DMS153 (cell line): Measurements from ENCODE around the gene PHGDH.
"Not testable (repeated sequence)": the region's sequence is repeated elsewhere in the genome, so short reads cannot be mapped to it uniquely, and the experiment has no call there.

Experiments
- DNase-seq: peaks from one replicate; lab custom pipeline; 2025; lab: John Stamatoyannopoulos, UW

The PHGDH gene

DNA sequence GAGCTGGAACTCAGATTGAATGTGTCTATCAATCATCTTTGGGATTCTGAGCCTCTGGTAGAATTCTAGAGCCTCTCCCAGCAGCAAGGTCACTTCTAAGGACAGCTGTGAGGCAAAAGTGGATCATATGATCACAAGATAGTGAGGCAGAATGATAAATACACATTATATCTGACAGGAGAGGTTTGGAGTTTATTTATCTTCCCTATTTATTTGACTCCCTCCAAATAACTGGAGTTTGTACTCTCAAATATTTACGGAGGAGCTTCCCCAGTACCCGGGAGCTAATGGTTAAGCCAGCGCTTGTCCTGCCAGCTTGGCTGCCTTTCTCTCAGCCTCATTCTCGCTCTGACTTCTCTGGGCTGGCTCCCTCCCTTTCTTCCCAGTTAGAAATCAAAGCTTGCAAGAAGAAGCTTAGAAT lies 54.6 kb downstream of the PHGDH start:
- no peak for DNase-seq

GRCh38 chr1:119767486-119767885 lies 55.8 kb downstream of the PHGDH start:
- DNase-seq: no peak

DNA sequence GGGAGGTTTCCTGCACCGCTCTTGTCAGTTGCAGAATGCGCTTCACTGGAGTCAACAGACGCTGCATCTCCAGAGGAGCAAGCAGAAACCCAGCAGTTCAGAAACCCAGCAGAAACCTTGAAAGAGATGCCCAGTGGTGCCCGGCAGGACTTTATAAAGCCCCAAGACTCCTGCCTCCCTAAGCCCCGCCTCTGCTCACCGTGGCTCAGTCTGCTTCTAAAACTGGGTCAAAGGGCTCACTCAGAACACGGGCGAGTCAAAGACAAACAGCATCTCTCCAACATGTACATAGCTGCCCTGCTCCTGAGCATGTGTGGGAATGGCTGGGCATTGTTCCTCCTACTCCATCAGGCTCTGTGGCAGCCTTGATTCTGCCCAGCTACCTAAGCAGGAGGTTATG lies 57.0 kb downstream of the PHGDH start, which contains the start of gene HMGCS2:
Gene HMGCS2 (minus strand): TSS at position 128 of the 400 bp plus-strand sequence. CDS start 61 bp downstream, at position 67.
- DNase-seq: no peak

DNA sequence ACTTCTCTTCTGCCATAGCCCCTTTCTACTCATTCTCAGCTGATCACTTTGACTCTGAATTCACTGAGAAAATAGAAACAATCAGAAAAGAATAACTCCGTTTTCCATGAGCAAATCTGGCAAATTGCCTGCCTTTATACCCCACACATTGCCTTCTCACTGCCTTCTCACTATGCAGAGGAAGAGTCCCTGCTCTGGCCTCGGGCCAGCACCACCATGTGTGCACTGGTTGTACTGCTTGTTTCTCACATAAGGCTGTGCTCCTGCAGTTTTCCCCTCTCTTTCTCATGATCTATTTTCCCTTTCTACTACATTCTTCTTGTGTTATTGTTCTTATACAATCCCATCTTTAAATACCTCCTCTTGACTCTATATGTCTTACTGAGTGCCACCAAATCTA lies 59.3 kb downstream of the PHGDH start:
- DNase-seq: no peak

DNA sequence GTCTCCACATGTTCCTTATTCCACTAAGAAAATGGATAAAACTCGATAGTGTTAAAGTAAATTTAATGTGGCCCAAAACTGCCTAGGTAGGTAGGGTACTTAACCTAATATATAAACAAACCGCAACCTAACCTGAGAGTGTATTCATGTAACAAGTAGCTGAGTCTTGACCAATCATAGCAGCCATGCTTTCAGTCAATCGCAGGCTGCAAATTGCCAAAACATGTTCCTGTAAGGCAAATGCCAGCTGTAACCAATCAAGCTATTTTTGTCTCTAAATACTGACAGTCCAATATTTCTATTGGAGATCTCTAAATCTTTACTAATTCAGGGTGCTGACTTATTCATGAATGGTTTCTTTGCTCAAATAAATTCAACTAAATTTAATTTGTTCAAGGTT lies 60.0 kb downstream of the PHGDH start:
- no peak for DNase-seq

- no peak for DNase-seq
These were observed 60.6 kb downstream of the PHGDH start for GRCh38 chr1:119772298-119772697.

GRCh38 chr1:119773711-119774241 lies 62.0 kb downstream of the PHGDH start:
- no peak for DNase-seq

DNA sequence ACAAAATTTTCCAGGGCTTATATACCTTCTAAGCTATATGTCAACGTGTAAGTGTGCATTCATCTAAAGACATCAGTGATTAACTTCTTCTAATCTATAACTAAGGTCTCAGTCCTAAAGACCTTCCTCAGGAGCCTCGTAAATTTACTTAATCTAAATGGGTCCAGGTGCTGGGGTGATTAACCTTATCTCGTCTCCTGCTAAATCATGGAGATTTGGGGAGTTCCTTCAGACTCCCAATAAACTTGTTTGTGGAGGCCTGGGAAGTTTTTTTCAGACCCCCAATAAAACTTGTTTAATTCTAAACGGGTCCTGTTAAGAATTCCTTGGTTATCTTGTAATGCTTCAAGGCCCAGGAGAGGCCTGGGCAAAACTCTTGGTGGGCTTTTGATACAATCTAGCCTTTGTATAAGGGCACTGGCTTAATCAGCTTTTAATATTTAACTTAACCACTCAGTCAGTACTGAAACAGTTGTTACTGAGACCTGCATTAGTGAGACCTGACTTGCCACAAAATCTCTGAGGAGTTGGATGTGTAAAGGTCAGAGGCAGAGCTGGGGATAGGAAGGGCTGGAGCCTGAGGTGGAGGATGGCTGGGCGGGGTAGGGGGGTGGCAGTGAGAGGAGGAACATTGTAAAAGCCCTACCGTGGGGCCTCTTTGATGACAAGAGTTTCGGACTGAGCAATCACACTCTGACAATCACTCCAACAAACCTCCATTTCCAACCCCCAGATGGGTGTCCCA lies 63.2 kb downstream of the PHGDH start:
- DNase-seq: no peak

DNA sequence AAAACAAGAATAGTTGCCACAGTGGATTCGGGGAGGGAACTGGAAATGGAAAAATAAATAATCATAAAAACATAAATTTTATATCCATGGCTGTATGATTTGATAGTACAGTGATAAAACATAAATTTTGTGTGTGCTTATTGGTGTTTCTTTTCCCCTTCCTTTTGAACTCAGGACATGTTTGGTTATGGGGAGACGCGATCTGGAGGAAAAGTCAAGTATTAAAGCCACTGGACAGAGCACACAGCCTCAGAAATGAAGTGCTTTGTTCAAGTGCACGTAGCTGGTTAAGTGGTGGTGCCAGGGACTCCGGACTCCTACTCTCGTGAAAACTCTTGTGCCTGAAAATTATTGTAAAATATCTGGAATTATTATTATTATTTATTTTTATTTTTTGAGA lies 66.6 kb downstream of the PHGDH start:
- no peak for DNase-seq

GRCh38 chr1:119778886-119779560 lies 67.3 kb downstream of the PHGDH start:
- DNase-seq: no peak

GRCh38 chr1:119779869-119780356 lies 68.2 kb downstream of the PHGDH start:
- DNase-seq: peak; percentile 82

DNA sequence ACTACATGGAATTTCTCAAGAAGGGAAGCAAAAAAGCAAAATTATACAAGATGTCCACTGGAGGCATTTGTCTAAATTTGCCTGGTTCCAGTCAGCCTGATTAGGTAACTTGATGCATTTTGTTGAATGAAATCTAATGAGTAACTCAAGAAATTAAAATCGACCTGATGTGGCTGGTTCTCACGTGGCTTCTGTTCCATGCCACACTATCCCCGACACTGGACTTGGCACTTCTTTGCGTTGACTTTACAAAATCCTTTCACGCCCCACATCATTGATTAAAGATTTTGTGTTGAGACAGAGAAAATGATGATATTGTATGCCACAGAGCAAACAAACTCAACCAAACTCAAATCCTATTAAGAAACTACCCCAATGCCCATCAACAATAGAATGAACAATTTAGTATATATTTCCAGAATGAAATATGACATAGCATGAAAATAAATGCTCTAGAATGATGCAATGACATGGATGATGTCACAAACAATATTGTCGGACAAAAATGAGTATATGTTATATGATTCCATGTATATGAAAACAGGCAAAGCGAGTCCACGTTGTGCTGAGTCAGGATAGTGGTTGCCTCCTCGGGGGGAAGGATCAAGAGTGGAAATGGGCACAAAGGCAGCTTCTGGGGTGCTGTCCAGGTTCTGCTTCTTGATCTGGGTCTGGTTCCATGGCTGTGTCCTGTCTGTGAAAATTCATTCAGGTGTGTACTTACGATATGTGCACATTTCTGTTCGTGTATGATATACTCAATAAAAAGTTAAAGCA lies 69.9 kb downstream of the PHGDH start:
- DNase-seq: no peak

DNA sequence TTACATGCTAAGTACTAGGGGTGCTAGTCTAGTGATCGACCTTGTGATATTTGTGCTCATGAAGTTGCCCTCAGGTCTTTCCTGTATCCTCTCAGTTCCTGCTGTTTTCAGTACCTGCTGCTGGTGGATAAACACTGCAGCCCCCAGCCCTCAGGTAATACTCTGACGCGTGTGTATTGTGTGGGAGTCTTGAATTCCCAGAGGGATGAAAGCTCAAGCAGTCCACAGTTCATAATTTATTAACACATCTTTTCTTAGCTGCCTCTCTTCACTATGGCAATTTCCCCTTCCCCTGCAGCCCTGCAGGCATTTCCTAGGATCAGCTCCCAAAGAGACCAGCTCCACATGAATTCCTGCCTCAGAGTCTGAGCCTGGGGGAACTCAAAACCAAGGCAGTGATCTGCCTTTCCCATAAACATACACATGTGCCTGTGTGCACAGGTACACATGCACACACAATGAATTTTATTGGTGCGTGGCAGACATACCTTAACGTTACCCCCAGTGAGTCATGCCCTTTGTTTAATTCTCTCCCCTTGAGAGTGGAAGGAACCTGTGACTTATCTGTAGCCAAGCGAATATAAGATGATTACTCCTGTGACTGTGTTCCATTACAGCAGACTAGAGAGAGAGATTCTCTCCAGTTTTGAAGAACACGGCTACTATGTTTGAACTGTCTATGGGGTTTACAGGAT lies 71.0 kb downstream of the PHGDH start:
- no peak for DNase-seq

- DNase-seq: no peak
These were observed 71.8 kb downstream of the PHGDH start for GRCh38 chr1:119783354-119784185.

DNA sequence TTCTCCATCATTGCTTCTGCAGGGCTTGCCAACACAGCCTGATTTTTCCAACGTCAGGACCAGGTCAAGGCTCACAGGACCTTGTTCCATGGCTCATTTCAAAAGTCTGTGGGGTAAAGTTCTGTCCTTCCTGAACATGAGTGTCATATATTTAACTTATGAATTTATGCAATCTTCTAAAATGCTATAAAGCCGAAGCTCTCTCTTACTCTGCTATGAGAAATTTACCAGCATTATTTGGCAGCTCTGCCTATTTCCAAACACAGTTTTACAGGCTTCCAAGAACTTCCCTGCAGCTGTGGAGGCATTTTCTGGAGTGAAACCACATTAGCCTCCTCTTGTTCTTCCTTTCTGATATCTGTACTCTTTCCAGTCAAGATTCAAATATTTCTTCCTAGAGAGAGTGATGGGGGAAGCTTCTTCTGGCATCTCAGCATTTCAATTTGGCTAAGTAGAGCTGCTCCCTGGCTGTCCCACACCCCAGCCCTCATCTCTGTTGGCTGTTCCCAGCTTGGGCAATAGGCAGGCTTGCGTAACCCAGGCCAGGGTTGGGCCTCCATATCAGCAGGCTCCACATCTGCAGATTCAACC lies 72.6 kb downstream of the PHGDH start:
- no peak for DNase-seq

DNA sequence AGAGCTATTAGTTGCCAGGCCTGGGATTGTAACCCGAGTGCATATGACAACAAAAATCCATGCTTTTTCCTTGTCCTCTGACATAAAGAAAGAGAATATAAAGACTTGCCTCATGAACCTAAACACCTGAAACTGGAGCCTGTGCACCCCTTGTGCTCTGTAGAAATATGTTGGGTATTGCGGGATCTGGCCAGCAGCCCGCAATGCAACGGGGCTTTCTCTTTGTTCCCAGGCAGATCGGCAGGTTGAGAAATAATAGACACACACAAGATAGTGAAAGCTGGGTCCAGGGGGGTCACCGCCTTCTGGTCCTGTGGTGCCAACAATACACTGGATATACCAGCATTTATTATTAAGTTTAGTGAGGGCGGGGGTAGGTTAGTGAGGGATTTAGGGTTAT lies 74.3 kb downstream of the PHGDH start:
- DNase-seq: not testable (repeated sequence)

- DNase-seq: not testable (repeated sequence)
These were observed 74.8 kb downstream of the PHGDH start for GRCh38 chr1:119786473-119787050.

DNA sequence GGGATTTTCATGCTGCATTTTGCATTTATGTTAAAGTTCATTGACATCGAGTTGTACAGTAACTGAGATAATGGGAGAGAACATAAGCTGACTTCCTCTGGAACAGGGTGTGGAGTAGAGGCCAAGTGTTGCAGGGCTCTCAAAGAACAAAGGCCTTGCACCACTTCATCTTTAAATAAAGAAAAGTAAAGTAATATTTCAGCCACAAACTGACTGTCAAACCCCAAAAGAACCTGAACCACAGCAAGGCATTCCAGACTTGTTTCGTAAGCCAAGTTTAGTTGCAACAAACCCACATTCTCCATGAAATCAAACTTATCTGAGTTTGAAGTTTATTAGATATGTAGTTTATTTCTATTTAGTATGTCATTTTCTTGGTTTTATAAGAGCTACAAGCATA lies 76.0 kb downstream of the PHGDH start:
- no peak for DNase-seq

DNA sequence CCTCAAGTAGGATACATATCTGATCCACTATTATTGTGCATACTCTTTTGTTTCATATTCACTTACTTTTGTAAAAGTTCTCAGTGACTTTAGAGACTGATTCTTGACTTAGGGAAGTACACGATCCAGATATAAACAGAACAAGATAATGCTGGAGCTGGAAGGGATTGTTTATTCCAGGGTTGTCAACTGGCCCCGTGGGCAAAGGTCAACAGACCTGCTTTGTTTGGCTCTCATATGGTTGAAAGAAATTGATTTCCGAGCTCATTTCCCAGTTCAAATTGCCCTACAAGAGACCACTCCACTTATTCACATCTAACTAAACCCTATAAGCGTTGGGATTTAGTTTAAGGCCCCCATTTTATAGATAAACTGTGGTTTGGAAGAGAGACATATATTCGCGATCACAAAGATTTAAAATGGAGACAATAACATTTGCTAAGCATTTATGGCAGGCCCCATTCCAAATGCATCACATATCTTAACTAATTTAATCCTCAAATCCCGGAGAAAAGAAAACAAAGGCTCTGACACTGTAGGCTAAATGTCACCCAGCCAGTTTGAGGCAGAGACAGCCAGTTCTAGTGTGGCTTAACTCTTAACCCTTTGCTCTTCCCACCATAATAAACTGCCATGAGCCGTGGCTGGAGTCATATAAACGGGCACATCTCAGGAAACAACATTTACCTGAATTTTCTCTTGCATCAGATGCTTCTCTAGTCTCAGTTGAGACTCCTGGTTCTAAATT lies 78.9 kb downstream of the PHGDH start:
- no peak for DNase-seq
